ENCODE measurements around the gene SEC14L1.
"Not testable (repeated sequence)": the region's sequence is repeated elsewhere in the genome, so short reads cannot be mapped to it uniquely, and the experiment has no call there.

DNA sequence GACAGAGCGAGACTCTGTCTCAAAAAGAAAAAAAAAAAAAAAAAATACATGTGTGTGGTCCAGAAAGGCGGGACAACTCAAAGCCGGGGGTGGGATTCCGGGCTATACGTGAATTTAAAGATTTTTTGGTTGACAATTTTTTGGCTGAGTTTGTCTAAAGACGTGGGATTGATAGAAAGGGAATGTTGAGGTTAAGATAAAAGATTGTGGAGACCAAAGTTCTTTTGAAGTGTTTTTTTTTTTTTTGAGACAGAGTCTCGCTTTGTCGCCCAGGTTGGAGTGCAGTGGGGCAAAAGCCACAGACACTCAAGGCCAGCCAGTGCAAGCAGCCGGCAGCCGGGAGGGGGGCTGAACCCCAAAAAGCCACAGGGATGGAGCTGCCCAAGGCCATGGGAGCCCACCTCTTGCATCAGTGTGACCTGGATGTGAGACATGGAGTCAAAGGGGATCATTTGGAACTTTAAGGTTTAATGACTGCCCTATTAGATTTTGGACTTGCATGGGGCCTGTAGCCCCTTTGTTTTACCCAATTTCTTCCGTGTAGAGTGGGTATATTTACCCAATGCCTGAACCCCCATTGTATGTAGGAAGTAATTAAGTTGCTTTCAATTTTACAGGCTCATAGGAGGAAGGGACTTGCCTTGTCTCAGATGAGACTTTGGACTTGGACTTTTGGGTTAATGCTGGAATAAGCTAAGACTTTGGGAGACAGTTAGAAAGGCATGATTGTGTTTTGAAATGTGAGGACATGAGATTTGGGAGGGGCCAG is 29.4 kb upstream of the SEC14L1 start:
- TF ChIP-seq, protein P1, sequence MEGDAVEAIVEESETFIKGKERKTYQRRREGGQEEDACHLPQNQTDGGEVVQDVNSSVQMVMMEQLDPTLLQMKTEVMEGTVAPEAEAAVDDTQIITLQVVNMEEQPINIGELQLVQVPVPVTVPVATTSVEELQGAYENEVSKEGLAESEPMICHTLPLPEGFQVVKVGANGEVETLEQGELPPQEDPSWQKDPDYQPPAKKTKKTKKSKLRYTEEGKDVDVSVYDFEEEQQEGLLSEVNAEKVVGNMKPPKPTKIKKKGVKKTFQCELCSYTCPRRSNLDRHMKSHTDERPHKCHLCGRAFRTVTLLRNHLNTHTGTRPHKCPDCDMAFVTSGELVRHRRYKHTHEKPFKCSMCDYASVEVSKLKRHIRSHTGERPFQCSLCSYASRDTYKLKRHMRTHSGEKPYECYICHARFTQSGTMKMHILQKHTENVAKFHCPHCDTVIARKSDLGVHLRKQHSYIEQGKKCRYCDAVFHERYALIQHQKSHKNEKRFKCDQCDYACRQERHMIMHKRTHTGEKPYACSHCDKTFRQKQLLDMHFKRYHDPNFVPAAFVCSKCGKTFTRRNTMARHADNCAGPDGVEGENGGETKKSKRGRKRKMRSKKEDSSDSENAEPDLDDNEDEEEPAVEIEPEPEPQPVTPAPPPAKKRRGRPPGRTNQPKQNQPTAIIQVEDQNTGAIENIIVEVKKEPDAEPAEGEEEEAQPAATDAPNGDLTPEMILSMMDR (IDR thresholded peaks at IDR 0.05), result not testable (repeated sequence)
- TF ChIP-seq EP300 (IDR thresholded peaks at IDR 0.05), result not testable (repeated sequence)
